GM12878 (cell line): ENCODE data around the gene COMMD6. TPM values are rescaled to one million over a fixed set of nuclear protein-coding genes. Genes with fewer than 3 reads are reported as not detected.

Experiments
- BCL11A ChIP-seq: IDR thresholded peaks from 2 replicates; pipeline ENCODE4 v1.6.1; 2011; ENCODE audit warnings: low read depth, low read length
- BHLHE40 ChIP-seq, 2 experiments: fragments of 450-650 bp in 1 of 2; IDR thresholded peaks; 2 replicates each; pipeline ENCODE4 v1.6.1; 2011 to 2017; ENCODE audit warnings: low read depth in 2 of 2, borderline replicate concordance in 1 of 2, improper control_type of control experiment in 1 of 2, low read length in 1 of 2, mild to moderate bottlenecking in 1 of 2
- BMI1 ChIP-seq: fragments of 450-650 bp; IDR thresholded peaks from 2 replicates; pipeline ENCODE4 v1.6.1; 2016; ENCODE audit warnings: mild to moderate bottlenecking, moderate library complexity, borderline replicate concordance
- CBFB ChIP-seq: IDR thresholded peaks from 2 replicates; pipeline ENCODE4 v1.6.1; 2016; ENCODE audit warnings: antibody characterized with exemption, low read depth
- CREM ChIP-seq: IDR thresholded peaks from 2 replicates; pipeline ENCODE4 v1.6.1; 2014; ENCODE audit warnings: antibody characterized with exemption, low read depth
- ESRRA ChIP-seq: IDR thresholded peaks from 2 replicates; pipeline ENCODE4 v1.6.1; 2012; ENCODE audit warnings: mild to moderate bottlenecking, low read length, improper control_type of control experiment
- EZH2 ChIP-seq: IDR thresholded peaks from 2 replicates; pipeline ENCODE4 v1.6.1; 2012; ENCODE audit warnings: low read depth, mild to moderate bottlenecking, control low read depth, inconsistent platforms, low read length, borderline replicate concordance; ENCODE audit not compliant: control insufficient read depth
- FOXK2 ChIP-seq: fragments of 450-650 bp; IDR thresholded peaks from 2 replicates; pipeline ENCODE4 v1.6.1; 2017; ENCODE audit warnings: mild to moderate bottlenecking, moderate library complexity
- FOXM1 ChIP-seq: IDR thresholded peaks from 2 replicates; pipeline ENCODE4 v1.6.1; 2012; ENCODE audit warnings: low read depth, mild to moderate bottlenecking, inconsistent platforms, low read length, moderate library complexity
- HDAC2 ChIP-seq: fragments of 200-600 bp; sonication (generic); IDR thresholded peaks from 2 replicates; pipeline ENCODE4 v1.6.1; 2017
- MTA2 ChIP-seq: fragments of 450-650 bp; IDR thresholded peaks from 2 replicates; pipeline ENCODE4 v1.6.1; 2016; ENCODE audit warnings: low read depth, mild to moderate bottlenecking, moderate library complexity
- MXI1 ChIP-seq: fragments of 150-350 bp; IDR thresholded peaks from 2 replicates; pipeline ENCODE4 v1.6.1; 2011; ENCODE audit warnings: low read depth, mild to moderate bottlenecking, inconsistent platforms, low read length, improper control_type of control experiment
- NFXL1 ChIP-seq: fragments of 450-650 bp; IDR thresholded peaks from 2 replicates; pipeline ENCODE4 v1.6.1; 2017; ENCODE audit warnings: antibody characterized with exemption, mild to moderate bottlenecking, borderline replicate concordance
- NFYA ChIP-seq: IDR thresholded peaks from 2 replicates; pipeline ENCODE4 v1.6.1; 2011; ENCODE audit warnings: low read depth, mild to moderate bottlenecking, low read length, improper control_type of control experiment, borderline replicate concordance
- PAX5 ChIP-seq: IDR thresholded peaks from 2 replicates; pipeline ENCODE4 v1.6.1; 2011; ENCODE audit warnings: low read depth, low read length, borderline replicate concordance
- PAX8 ChIP-seq: fragments of 450-650 bp; IDR thresholded peaks from 2 replicates; pipeline ENCODE4 v1.6.1; 2017; ENCODE audit warnings: mild to moderate bottlenecking, moderate library complexity
- POLR2AphosphoS2 ChIP-seq: IDR thresholded peaks from 2 replicates; pipeline ENCODE4 v1.6.1; 2011; ENCODE audit warnings: low read depth, mild to moderate bottlenecking, low read length, improper control_type of control experiment, moderate library complexity
- RBBP5 ChIP-seq: fragments of 200-600 bp; sonication (generic); conservative IDR thresholded peaks from 2 replicates; pipeline ENCODE4 v1.6.1; 2016
- SMAD1 ChIP-seq: fragments of 450-650 bp; IDR thresholded peaks from 2 replicates; pipeline ENCODE4 v1.6.1; 2018; ENCODE audit warnings: mild to moderate bottlenecking, low read depth; ENCODE audit not compliant: partially characterized antibody
- SMC3 ChIP-seq: IDR thresholded peaks from 2 replicates; pipeline ENCODE4 v1.6.1; 2011; ENCODE audit warnings: low read length, improper control_type of control experiment, borderline replicate concordance
- SPI1 ChIP-seq: IDR thresholded peaks from 2 replicates; pipeline ENCODE4 v1.6.1; 2011; ENCODE audit warnings: low read depth, mild to moderate bottlenecking, low read length, moderate library complexity, borderline replicate concordance; ENCODE audit not compliant: insufficient read depth
- SREBF1 ChIP-seq: IDR thresholded peaks from 2 replicates; pipeline ENCODE4 v1.6.1; 2012; ENCODE audit warnings: mild to moderate bottlenecking, low read length
- SUPT20H ChIP-seq: IDR thresholded peaks from 2 replicates; pipeline ENCODE4 v1.6.1; 2011; ENCODE audit warnings: low read depth, mild to moderate bottlenecking, low read length, moderate library complexity, borderline replicate concordance; ENCODE audit not compliant: control insufficient read depth
- SUZ12 ChIP-seq: fragments of 200-600 bp; sonication (generic); IDR thresholded peaks from one replicate; pipeline ENCODE4 v1.6.1; 2018; ENCODE audit warnings: antibody characterized with exemption, mild to moderate bottlenecking; ENCODE audit not compliant: unreplicated experiment
- TCF12 ChIP-seq: IDR thresholded peaks from 2 replicates; pipeline ENCODE4 v1.6.1; 2011; ENCODE audit warnings: low read depth, mild to moderate bottlenecking, low read length
- TCF7 ChIP-seq: IDR thresholded peaks from 2 replicates; pipeline ENCODE4 v1.6.1; 2014; ENCODE audit warnings: antibody characterized with exemption, borderline replicate concordance
- ZBED1 ChIP-seq: IDR thresholded peaks from 2 replicates; pipeline ENCODE4 v1.6.1; 2016; ENCODE audit warnings: borderline replicate concordance
- polyA plus RNA-seq, 11 experiments: library from polyadenylated mRNA; depleted of rRNA in 4 of 11; unstranded in 6 of 11; stranded (reverse) in 5 of 11; fragments of >200 nt; fragmentation: Nextera tagmentation in 4 of 11; fragmentation: Illumina TruSeq in 1 of 11; extraction: Ambion mirVana in 4 of 11; extraction: Trizol in 1 of 11; gene quantifications; 1 replicate in 1 of 11; 2 replicates in 10 of 11; pipeline versions ENCODE4 v1.2.1 to v1.2.3, GENCODE V29; 2011 to 2016; ENCODE audit warnings: inconsistent platforms in 2 of 11, missing spikeins in 2 of 11, low read depth in 1 of 11
- total RNA-seq, 4 experiments: library from RNA; depleted of rRNA in 3 of 4; stranded (reverse); fragments of >200 nt in 3 of 4; fragmentation: Illumina TruSeq in 1 of 4; extraction: Trizol in 1 of 4; gene quantifications; 2 replicates each; pipeline versions ENCODE4 v1.2.1 to v1.2.3, GENCODE V29; 2013 to 2021
- TF ChIP-seq, protein P1 (sequence below): fragments of 150-350 bp; IDR thresholded peaks from 2 replicates; pipeline ENCODE4 v1.6.1; 2016; ENCODE audit warnings: low read depth, low read length
- TF ChIP-seq, protein P2 (sequence below): IDR thresholded peaks from 2 replicates; pipeline ENCODE4 v1.6.1; 2011; ENCODE audit warnings: low read depth, low read length, improper control_type of control experiment, borderline replicate concordance

The COMMD6 gene
- total and polyA plus RNA-seq, 10 of the 15 experiments (the other 5 are each of a cell fraction or from before 2014, with no cell fraction given) = 127 to 509 (median 247) TPM

DNA sequence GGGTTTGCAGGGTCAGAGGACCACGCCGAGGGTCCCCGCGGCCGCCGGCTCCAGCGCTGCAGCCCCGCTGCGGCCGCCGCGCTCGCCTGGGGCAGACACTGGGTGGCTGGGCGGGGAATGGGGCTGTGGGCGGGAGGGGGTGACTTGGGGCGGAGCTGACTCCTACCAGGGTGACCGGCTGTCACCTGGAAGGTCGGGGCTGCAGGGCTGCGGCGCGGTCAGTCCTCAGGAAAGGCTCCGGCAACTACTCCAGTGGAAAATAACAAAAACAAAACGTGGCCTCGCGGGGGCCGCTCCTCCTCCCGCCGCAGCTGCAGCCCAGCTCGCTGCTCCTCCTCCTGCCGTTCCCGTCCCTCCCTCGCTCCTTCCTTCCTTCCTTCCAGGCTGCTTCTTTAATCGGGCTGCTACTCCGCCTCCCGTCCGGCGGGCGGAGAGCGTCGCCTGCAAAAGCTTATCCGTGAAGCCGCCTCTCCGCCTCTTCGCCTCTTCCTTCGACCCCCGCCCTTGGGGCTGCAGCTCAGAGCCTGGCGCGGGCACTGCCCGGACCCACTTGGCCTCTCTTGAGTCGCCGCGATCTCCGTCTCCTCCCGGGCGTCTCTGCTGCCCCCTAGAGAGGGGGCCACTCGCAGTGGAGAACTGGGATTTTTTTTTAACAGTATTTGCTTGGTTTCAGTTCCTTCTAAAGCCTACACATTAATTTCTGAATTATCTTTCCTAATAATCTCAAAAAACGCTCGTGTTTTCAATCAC lies 55.4 kb downstream of the COMMD6 start, which contains the start of gene TBC1D4 (continued):
- no peak for TF ChIP-seq PAX8
- TF ChIP-seq SUPT20H = no peak
- no peak for TF ChIP-seq FOXK2
- no peak for TF ChIP-seq RBBP5
- no peak for TF ChIP-seq EZH2
- TF ChIP-seq POLR2AphosphoS2 = no peak
- peak; percentile 51; the same call in 1 of the 2 replicates for TF ChIP-seq MXI1
- TF ChIP-seq BMI1 = peak; percentile 60; the same call in 1 of the 2 replicates
- peak; percentile 18; the same call in 1 of the 2 replicates for TF ChIP-seq TCF12
- TF ChIP-seq NFYA = no peak
- TF ChIP-seq TCF7 = peak; percentile 39; the same call in 1 of the 2 replicates
- no peak; the same call in 1 of the 2 replicates for TF ChIP-seq CREM
- peak; percentile 94 for TF ChIP-seq FOXM1
- no peak for TF ChIP-seq ESRRA
- no peak for TF ChIP-seq SMAD1
- TF ChIP-seq SREBF1 = no peak
- peak; percentile 47; the same call in 1 of the 2 replicates for TF ChIP-seq PAX5
- TF ChIP-seq, protein P1, sequence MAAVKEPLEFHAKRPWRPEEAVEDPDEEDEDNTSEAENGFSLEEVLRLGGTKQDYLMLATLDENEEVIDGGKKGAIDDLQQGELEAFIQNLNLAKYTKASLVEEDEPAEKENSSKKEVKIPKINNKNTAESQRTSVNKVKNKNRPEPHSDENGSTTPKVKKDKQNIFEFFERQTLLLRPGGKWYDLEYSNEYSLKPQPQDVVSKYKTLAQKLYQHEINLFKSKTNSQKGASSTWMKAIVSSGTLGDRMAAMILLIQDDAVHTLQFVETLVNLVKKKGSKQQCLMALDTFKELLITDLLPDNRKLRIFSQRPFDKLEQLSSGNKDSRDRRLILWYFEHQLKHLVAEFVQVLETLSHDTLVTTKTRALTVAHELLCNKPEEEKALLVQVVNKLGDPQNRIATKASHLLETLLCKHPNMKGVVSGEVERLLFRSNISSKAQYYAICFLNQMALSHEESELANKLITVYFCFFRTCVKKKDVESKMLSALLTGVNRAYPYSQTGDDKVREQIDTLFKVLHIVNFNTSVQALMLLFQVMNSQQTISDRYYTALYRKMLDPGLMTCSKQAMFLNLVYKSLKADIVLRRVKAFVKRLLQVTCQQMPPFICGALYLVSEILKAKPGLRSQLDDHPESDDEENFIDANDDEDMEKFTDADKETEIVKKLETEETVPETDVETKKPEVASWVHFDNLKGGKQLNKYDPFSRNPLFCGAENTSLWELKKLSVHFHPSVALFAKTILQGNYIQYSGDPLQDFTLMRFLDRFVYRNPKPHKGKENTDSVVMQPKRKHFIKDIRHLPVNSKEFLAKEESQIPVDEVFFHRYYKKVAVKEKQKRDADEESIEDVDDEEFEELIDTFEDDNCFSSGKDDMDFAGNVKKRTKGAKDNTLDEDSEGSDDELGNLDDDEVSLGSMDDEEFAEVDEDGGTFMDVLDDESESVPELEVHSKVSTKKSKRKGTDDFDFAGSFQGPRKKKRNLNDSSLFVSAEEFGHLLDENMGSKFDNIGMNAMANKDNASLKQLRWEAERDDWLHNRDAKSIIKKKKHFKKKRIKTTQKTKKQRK = no peak
- no peak; the same call in 1 of the 2 replicates for TF ChIP-seq ZBED1
- no peak for TF ChIP-seq HDAC2
- peak; percentile 78 for TF ChIP-seq MTA2
- peak; percentile 74 for TF ChIP-seq BCL11A
- TF ChIP-seq BHLHE40 (IDR thresholded peaks at IDR 0.05; ENCODE audit: borderline replicate concordance in 1 of 2, low read depth in 2 of 2, low read length in 1 of 2) = peak in 1 of 2 experiments; percentile 37; a peak in 1 of 4 replicates
- TF ChIP-seq, protein P2, sequence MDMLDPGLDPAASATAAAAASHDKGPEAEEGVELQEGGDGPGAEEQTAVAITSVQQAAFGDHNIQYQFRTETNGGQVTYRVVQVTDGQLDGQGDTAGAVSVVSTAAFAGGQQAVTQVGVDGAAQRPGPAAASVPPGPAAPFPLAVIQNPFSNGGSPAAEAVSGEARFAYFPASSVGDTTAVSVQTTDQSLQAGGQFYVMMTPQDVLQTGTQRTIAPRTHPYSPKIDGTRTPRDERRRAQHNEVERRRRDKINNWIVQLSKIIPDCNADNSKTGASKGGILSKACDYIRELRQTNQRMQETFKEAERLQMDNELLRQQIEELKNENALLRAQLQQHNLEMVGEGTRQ = no peak
- TF ChIP-seq NFXL1 = no peak
- peak; percentile 93 for TF ChIP-seq SPI1
- no peak; the same call in 1 of the 2 replicates for TF ChIP-seq CBFB
- TF ChIP-seq SMC3 = peak; percentile 52; the same call in 1 of the 2 replicates
- no peak for TF ChIP-seq SUZ12
